Ishikawa (cell line): ENCODE data around the gene AGXT.

Source experiments
- EGR1 ChIP-seq: IDR thresholded peaks from 2 replicates; pipeline ENCODE4 v1.6.1; 2012
- EP300 ChIP-seq: IDR thresholded peaks from 2 replicates; pipeline ENCODE4 v1.6.1; 2012; ENCODE audit warnings: borderline replicate concordance
- RAD21 ChIP-seq: IDR thresholded peaks from 2 replicates; pipeline ENCODE4 v1.6.1; 2012; ENCODE audit warnings: low read depth
- TAF1 ChIP-seq: IDR thresholded peaks from 2 replicates; pipeline ENCODE4 v1.6.1; 2012; ENCODE audit warnings: low read depth, mild to moderate bottlenecking
- TCF12 ChIP-seq: IDR thresholded peaks from 2 replicates; pipeline ENCODE4 v1.6.1; 2012; ENCODE audit warnings: low read depth
- TEAD4 ChIP-seq: IDR thresholded peaks from 2 replicates; pipeline ENCODE4 v1.6.1; 2012
- TF ChIP-seq, protein P1 (sequence below): IDR thresholded peaks from 2 replicates; pipeline ENCODE4 v1.6.1; 2012; ENCODE audit warnings: low read depth, mild to moderate bottlenecking

- peak; percentile 90 for TF ChIP-seq TCF12
- no peak; the same call in 1 of the 2 replicates for TF ChIP-seq TEAD4
- TF ChIP-seq, protein P1, sequence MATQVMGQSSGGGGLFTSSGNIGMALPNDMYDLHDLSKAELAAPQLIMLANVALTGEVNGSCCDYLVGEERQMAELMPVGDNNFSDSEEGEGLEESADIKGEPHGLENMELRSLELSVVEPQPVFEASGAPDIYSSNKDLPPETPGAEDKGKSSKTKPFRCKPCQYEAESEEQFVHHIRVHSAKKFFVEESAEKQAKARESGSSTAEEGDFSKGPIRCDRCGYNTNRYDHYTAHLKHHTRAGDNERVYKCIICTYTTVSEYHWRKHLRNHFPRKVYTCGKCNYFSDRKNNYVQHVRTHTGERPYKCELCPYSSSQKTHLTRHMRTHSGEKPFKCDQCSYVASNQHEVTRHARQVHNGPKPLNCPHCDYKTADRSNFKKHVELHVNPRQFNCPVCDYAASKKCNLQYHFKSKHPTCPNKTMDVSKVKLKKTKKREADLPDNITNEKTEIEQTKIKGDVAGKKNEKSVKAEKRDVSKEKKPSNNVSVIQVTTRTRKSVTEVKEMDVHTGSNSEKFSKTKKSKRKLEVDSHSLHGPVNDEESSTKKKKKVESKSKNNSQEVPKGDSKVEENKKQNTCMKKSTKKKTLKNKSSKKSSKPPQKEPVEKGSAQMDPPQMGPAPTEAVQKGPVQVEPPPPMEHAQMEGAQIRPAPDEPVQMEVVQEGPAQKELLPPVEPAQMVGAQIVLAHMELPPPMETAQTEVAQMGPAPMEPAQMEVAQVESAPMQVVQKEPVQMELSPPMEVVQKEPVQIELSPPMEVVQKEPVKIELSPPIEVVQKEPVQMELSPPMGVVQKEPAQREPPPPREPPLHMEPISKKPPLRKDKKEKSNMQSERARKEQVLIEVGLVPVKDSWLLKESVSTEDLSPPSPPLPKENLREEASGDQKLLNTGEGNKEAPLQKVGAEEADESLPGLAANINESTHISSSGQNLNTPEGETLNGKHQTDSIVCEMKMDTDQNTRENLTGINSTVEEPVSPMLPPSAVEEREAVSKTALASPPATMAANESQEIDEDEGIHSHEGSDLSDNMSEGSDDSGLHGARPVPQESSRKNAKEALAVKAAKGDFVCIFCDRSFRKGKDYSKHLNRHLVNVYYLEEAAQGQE: no peak
- 0 out of 2 replicates have a peak, but pooled peaks have one; percentile 22 for TF ChIP-seq TAF1
- TF ChIP-seq EGR1: no peak
- peak; percentile 81 for TF ChIP-seq EP300
- TF ChIP-seq RAD21: peak; percentile 43; the same call in 1 of the 2 replicates
These were observed 36.7 kb downstream of the AGXT start for GRCh38 chr2:240905176-240905781.
